Measurements from ENCODE around the gene PCARE. TPM values are rescaled to one million over a fixed set of nuclear protein-coding genes. Genes with fewer than 3 reads are reported as not detected.

PCARE gene
- total RNA-seq, 4 donors from 2014 or later: not detected

DNA sequence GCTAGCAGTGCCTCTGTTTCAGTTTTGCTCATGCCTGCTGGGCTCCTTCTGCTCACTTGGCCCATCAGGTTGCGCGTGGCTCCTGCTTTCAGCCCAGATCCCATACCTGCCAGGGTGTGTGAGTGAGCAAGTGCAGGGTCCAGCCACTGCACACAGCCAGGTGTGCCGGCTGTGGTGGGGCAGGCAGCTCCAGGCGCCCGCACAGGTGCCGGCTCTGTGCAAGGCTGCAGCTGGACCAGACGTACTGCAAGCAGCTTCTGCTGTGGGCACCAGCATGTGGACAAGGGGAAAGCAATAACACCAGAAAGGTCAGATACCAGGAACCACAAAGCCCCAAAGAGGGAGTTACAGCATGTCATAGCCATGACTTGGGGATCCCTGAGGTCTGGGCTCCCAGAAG lies 5.6 kb upstream of the PCARE start:
- H3K27ac ChIP-seq: no peak overlapping the region

DNA sequence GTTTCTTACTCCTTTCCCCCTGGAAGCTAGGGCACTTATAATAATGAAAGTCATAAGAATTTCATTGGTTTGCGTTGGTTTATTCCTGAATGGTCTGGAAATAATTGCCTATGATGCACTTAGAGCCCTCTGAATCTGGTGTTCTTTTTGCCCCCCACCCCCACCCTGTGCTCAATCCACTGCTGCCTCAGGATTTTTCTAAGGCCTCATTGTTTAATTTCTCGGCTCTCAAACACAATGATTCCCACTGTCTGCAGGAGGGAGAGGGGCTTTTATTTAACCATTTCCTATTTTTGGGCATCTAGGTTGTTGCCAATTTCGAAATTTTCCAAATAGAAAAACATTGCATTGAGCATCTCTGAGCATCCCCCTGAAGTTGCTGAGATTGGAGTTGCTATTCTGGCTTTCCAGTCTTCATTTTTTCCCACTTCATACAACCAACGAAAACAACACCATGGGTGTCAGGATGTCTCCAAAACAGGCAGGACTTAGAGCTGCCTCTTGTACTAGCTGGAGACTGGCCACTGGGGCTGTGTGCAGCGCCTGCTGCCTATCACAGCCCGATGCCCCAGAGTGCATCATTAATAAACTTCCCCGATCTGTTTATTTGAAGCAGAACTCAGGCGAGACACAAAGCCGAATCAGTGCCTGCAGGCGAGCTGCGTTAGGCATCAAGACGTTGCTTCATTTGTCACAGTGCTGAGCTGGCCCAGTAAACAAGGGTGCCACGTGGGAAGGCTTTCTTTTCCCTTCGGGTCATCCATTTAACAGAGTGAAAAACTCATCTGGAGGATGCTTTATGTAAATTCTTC lies 1.8 kb upstream of the PCARE start:
- Histone ChIP-seq H3K4me1 (no peaks in the 10 kb centered on the region), H3K27me3 (no peaks in the 10 kb centered on the region), H3K36me3 (no peaks in the 10 kb centered on the region), H3K9me3 (no peaks in the 10 kb centered on the region), H3K27ac (no peak overlapping the region), H3K4me3 (no peak overlapping the region)
- TF ChIP-seq, protein P1, sequence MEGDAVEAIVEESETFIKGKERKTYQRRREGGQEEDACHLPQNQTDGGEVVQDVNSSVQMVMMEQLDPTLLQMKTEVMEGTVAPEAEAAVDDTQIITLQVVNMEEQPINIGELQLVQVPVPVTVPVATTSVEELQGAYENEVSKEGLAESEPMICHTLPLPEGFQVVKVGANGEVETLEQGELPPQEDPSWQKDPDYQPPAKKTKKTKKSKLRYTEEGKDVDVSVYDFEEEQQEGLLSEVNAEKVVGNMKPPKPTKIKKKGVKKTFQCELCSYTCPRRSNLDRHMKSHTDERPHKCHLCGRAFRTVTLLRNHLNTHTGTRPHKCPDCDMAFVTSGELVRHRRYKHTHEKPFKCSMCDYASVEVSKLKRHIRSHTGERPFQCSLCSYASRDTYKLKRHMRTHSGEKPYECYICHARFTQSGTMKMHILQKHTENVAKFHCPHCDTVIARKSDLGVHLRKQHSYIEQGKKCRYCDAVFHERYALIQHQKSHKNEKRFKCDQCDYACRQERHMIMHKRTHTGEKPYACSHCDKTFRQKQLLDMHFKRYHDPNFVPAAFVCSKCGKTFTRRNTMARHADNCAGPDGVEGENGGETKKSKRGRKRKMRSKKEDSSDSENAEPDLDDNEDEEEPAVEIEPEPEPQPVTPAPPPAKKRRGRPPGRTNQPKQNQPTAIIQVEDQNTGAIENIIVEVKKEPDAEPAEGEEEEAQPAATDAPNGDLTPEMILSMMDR (IDR thresholded peaks at IDR 0.05): no peak
- no peak for TF ChIP-seq POLR2A (IDR thresholded peaks at IDR 0.05)
- intact Hi-C loops (cut with DNase I; ENCODE audit: low total_unique reads): no loop called here
- DNase-seq: no peak

More for the DNA sequence above, 5.6 kb upstream of the PCARE start:
- intact Hi-C loops (cut with DNase I; ENCODE audit: low total_unique reads): loop anchor here (2.0 kb wide), 1 partner anchor 71 kb away; no protein-coding TSS in a partner anchor
- no peak for TF ChIP-seq POLR2A (IDR thresholded peaks at IDR 0.05)
- TF ChIP-seq, protein P1 (IDR thresholded peaks at IDR 0.05): no peak
- H3K4me1 ChIP-seq: no peaks in the 10 kb centered on the region
- H3K9me3 ChIP-seq: no peaks in the 10 kb centered on the region
- no peak for DNase-seq
- no peak overlapping the region for H3K4me3 ChIP-seq
- H3K27me3 ChIP-seq: no peaks in the 10 kb centered on the region
- no peaks in the 10 kb centered on the region for H3K36me3 ChIP-seq

DNA sequence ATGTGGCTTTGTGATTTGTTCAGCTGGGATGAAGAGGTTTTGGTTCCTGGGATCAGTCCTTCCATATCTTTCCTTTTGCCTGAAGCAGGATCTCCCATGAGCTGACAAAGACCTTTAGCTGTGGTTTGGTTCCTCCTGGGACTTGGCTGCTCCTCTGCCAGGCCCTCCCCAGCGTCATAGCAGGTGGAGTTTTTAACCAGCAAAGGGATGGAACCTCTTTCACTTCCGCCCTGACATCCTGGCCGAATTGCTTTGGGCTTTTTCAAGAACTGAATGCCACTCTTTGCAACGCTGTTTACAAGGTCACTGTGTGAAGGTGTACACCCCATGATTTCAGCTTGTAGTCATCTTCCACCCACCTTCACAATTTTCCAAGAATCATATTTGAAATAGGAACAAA lies 390 bp downstream of the PCARE start:
- DNase-seq: no peak
- Histone ChIP-seq H3K36me3 (no peaks in the 10 kb centered on the region), H3K27me3 (no peaks in the 10 kb centered on the region), H3K4me3 (no peak overlapping the region), H3K4me1 (no peaks in the 10 kb centered on the region), H3K9me3 (no peaks in the 10 kb centered on the region), H3K27ac (no peak overlapping the region)
- TF ChIP-seq, protein P1 (IDR thresholded peaks at IDR 0.05): no peak
- TF ChIP-seq POLR2A (IDR thresholded peaks at IDR 0.05): no peak
- intact Hi-C loops (cut with DNase I; ENCODE audit: low total_unique reads): no loop called here

DNA sequence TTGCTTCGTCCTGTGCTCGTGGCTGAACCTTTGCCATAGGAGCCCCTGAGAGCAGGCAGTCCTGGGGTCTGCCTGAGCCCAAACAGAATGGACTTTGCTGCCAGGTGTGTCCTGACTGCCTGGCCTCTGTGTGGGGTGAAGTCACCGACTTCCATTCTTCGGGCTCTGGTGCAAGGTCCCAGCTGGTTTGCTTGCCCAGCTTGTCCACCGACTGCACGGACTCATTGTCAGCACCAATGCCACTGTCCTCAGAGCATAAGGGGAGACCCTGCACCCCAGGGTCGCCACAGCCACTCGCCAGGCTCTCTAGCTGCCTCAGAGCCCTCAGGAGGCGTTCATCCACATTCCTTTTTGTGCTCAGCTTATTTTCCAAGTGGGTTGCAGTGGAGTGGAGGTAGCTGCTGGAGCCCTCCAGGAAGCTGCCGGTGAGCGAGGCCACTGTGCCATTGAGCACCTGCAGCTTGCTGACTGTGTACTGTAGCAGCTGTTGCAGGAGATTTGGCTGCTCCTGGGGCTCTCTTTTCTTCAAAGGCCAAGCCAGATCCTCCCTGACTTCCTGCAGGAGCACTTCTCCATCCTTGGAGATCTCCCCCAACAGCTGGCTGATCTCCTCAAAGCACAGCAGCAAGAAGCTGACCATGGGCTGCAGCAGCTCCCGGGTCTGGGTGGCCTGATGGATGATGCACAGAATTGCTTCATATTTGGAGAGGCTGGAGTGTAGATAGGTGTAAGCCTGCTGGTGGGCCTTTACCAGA lies 1.2 kb downstream of the PCARE start:
- TF ChIP-seq, protein P1 (IDR thresholded peaks at IDR 0.05): no peak
- TF ChIP-seq POLR2A (IDR thresholded peaks at IDR 0.05): no peak
- no peaks in the 10 kb centered on the region for H3K9me3 ChIP-seq
- H3K4me3 ChIP-seq: no peak overlapping the region
- intact Hi-C loops (cut with DNase I; ENCODE audit: low total_unique reads): no loop called here
- no peak for DNase-seq
- no peak overlapping the region for H3K27ac ChIP-seq
- H3K27me3 ChIP-seq: no peaks in the 10 kb centered on the region
- no peaks in the 10 kb centered on the region for H3K4me1 ChIP-seq
- no peaks in the 10 kb centered on the region for H3K36me3 ChIP-seq

DNA sequence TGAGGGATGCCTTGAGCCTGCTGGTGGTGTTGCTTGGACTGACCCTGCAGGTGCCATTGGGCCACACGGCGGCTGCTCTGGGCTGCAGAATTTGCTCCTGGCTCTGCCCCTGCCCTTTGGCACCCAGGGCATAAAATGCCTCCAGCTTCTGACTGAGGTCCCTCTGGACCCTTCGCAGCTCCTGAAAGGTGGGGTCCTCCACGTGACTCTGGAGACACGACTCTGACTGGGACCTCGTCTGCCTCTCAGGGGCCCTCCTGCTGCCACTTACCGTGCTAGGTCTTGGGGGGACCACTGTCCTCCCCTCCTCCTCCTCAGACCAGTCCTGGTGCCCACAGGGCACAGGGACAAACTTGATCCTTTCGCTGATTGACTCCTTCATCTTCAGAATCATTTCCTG lies 2.1 kb downstream of the PCARE start:
- TF ChIP-seq, protein P1 (IDR thresholded peaks at IDR 0.05): no peak
- TF ChIP-seq POLR2A (IDR thresholded peaks at IDR 0.05): no peak
- H3K27me3 ChIP-seq: no peaks in the 10 kb centered on the region
- DNase-seq: no peak
- intact Hi-C loops (cut with DNase I; ENCODE audit: low total_unique reads): no loop called here
- no peaks in the 10 kb centered on the region for H3K36me3 ChIP-seq
- no peak overlapping the region for H3K4me3 ChIP-seq
- H3K27ac ChIP-seq: no peak overlapping the region
- no peaks in the 10 kb centered on the region for H3K4me1 ChIP-seq
- H3K9me3 ChIP-seq: no peaks in the 10 kb centered on the region
